GM21528 (cell line): ENCODE results near the gene CFAP300.

Source experiments
- ATAC-seq: cut with Tn5 transposase; IDR thresholded peaks from one replicate; pipeline ENCODE4 v1.9.1; 2021; ENCODE audit warnings: mild to moderate bottlenecking, moderate library complexity; ENCODE audit not compliant: unreplicated experiment, low FRiP score

CFAP300 gene

GRCh38 chr11:102119997-102120396, 72.8 kb downstream of the CFAP300 start:
- ATAC-seq, result no peak

- ATAC-seq, result no peak
These were observed 73.3 kb downstream of the CFAP300 start for GRCh38 chr11:102120437-102120973.

- ATAC-seq, result no peak
These were observed 74.1 kb downstream of the CFAP300 start for GRCh38 chr11:102121329-102121728.
